Measurements from ENCODE around the gene NDOR1.

NDOR1 gene

DNA sequence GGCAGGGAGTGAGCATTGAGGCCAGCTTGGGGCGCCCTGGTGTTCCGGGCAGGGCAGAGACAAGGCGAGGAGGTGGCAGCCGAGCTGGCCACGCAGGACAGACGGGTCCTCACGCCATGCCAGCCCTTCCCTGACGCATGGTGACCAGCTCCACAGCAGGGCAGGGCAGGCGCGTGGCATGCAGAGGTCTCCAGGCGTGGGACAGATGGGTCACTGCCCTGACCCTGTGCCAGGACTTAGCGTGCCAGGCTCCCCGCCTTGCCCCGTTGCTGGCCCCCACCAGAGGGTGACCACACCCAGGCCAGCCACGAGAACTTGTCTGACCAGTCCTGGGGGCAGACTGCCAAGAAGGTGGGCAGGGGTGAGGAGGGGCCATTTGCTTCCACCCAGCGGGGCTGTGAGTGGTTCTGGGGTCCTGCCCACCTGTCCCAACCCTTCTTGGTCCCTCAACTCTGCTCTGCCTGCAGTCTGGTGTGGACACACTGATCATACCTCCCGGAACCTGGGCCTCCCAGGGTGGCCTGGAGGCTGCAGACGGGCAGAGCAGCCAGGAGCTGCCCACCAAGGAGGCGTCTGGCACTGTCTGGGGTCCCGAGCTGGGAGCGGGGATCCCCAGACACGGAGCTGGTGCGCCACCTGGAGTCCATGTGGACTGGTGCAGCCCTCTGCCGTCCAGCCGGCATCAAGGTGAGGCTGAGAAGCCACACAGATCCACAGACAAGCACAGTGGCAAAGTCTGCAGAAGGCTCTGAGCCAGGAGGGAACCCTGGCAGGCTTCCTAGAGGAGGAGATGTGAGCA is 21.8 kb downstream of the NDOR1 start, which contains the start of gene RNF224:
Gene RNF224 (plus strand): TSS at position 449 of the 799 bp plus-strand sequence. CDS start 834 bp downstream, outside the sequence.
- H3K4me1 ChIP-seq (ENCODE audit: control insufficient read depth, low read length), result peaks cover 35% of the 10 kb centered on the region
- no peak within 1 kb of the TSS for H3K27ac ChIP-seq (ENCODE audit: low read depth, low read length)
- no peak within 1 kb of the TSS for H3K4me3 ChIP-seq (ENCODE audit: low read length)
- 0 out of 2 replicates have a peak within 1 kb of the TSS, but pooled peaks have one; percentile 3 for H3K4me2 ChIP-seq (ENCODE audit: low read length)
- H3K9me3 ChIP-seq (ENCODE audit: control insufficient read depth, insufficient read depth, low read length), result no peaks in the 10 kb centered on the region
- H3K79me2 ChIP-seq (ENCODE audit: control insufficient read depth, low read length), result peaks cover 5% of the 10 kb centered on the region
- H3K27me3 ChIP-seq (ENCODE audit: control insufficient read depth, low read length), result peaks cover 13% of the 10 kb centered on the region
- no peaks in the 10 kb centered on the region for H3K36me3 ChIP-seq (ENCODE audit: control insufficient read depth, low read length)
- H3K9me2 ChIP-seq (replicated peaks; ENCODE audit: control insufficient read depth, low read length), result no peaks in the 10 kb centered on the region
- peaks cover 6% of the 10 kb centered on the region for H3F3A ChIP-seq (ENCODE audit: control insufficient read depth, insufficient read depth)
- TF ChIP-seq, protein P1, sequence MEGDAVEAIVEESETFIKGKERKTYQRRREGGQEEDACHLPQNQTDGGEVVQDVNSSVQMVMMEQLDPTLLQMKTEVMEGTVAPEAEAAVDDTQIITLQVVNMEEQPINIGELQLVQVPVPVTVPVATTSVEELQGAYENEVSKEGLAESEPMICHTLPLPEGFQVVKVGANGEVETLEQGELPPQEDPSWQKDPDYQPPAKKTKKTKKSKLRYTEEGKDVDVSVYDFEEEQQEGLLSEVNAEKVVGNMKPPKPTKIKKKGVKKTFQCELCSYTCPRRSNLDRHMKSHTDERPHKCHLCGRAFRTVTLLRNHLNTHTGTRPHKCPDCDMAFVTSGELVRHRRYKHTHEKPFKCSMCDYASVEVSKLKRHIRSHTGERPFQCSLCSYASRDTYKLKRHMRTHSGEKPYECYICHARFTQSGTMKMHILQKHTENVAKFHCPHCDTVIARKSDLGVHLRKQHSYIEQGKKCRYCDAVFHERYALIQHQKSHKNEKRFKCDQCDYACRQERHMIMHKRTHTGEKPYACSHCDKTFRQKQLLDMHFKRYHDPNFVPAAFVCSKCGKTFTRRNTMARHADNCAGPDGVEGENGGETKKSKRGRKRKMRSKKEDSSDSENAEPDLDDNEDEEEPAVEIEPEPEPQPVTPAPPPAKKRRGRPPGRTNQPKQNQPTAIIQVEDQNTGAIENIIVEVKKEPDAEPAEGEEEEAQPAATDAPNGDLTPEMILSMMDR (IDR thresholded peaks at IDR 0.05; ENCODE audit: low read depth, low read length, poor library complexity, severe bottlenecking), result peak; percentile 98
- no peak for TF ChIP-seq EZH2phosphoT487 (IDR thresholded peaks at IDR 0.05; ENCODE audit: borderline replicate concordance, low read length)
- no peaks in the 10 kb centered on the region for H4K20me1 ChIP-seq (ENCODE audit: control insufficient read depth, insufficient read depth, low read depth, low read length)

DNA sequence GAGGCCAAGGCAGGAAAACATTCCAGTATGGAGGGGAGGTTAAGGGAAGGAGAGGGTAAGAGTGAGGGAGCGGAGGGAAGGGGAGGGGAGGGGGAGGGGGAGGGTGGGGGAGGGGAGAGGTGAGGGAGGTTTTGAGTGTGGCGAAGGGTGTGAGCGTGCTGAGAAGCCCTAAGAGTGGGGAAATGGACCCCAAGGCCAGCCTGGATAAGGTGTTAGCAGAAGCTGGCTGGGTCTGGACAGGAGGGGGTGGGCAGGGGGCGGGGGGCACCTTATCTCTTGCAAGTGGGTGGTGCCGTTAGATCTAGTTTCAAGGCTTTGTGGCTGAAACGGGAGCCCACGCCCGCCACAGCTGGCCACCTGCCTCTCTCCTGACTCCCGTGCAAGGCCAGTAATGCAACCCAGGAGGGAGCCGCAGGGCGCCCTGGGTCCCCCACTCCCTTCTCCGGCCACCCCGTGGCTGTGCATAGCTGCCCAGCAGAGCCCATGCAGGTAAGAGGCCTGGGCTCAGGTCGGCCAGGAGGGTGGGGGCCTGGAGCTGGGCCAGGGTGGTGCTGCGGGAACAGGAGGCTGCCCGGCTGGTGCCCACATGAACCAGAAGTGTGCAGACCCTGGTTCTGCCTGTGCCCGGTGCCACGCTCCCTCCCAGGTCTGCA is 22.5 kb downstream of the NDOR1 start:
- Histone ChIP-seq H3K9me2 (replicated peaks; ENCODE audit: control insufficient read depth, low read length) (no peaks in the 10 kb centered on the region), H3K9me3 (ENCODE audit: control insufficient read depth, insufficient read depth, low read length) (no peaks in the 10 kb centered on the region), H3K4me3 (ENCODE audit: low read length) (no peak overlapping the region), H3F3A (ENCODE audit: control insufficient read depth, insufficient read depth) (peaks cover 6% of the 10 kb centered on the region), H3K27ac (ENCODE audit: low read depth, low read length) (no peak overlapping the region), H3K4me1 (ENCODE audit: control insufficient read depth, low read length) (peaks cover 28% of the 10 kb centered on the region), H3K4me2 (ENCODE audit: low read length) (no peak overlapping the region), H3K79me2 (ENCODE audit: control insufficient read depth, low read length) (peaks cover 5% of the 10 kb centered on the region), H3K36me3 (ENCODE audit: control insufficient read depth, low read length) (no peaks in the 10 kb centered on the region), H3K27me3 (ENCODE audit: control insufficient read depth, low read length) (peaks cover 13% of the 10 kb centered on the region), H4K20me1 (ENCODE audit: control insufficient read depth, insufficient read depth, low read depth, low read length) (no peaks in the 10 kb centered on the region)
- no peak for TF ChIP-seq EZH2phosphoT487 (IDR thresholded peaks at IDR 0.05; ENCODE audit: borderline replicate concordance, low read length)
- TF ChIP-seq, protein P1 (IDR thresholded peaks at IDR 0.05; ENCODE audit: low read depth, low read length, poor library complexity, severe bottlenecking), result peak; percentile 2

DNA sequence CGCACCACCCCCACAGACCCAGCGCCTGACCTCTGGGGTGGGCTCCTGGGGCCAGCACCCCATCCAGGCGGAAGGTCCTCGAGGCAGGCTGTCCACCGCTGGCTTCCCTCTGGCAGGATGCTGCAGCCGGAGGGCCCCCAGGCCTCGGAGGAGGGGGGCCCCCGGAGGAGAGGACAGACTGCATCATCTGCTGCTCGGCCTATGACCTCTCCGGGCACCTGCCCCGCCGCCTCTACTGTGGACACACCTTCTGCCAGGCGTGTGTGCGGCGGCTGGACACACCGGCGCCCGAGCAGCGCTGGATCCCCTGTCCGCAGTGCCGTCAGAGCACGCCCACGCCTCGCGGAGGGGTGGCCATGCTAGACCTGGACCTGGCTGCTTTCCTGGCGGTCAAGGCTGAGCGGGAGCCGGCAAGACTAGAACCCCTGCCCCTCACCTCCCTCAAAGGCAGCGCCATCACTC is 23.0 kb downstream of the NDOR1 start:
- Histone ChIP-seq H3K4me2 (ENCODE audit: low read length) (no peak overlapping the region), H3K79me2 (ENCODE audit: control insufficient read depth, low read length) (peaks cover 5% of the 10 kb centered on the region), H3K36me3 (ENCODE audit: control insufficient read depth, low read length) (no peaks in the 10 kb centered on the region), H3K27ac (ENCODE audit: low read depth, low read length) (no peak overlapping the region), H3K27me3 (ENCODE audit: control insufficient read depth, low read length) (peaks cover 13% of the 10 kb centered on the region), H3K9me2 (replicated peaks; ENCODE audit: control insufficient read depth, low read length) (no peaks in the 10 kb centered on the region), H3K9me3 (ENCODE audit: control insufficient read depth, insufficient read depth, low read length) (no peaks in the 10 kb centered on the region), H4K20me1 (ENCODE audit: control insufficient read depth, insufficient read depth, low read depth, low read length) (no peaks in the 10 kb centered on the region), H3K4me1 (ENCODE audit: control insufficient read depth, low read length) (peaks cover 25% of the 10 kb centered on the region), H3K4me3 (ENCODE audit: low read length) (no peak overlapping the region), H3F3A (ENCODE audit: control insufficient read depth, insufficient read depth) (peaks cover 6% of the 10 kb centered on the region)
- TF ChIP-seq EZH2phosphoT487 (IDR thresholded peaks at IDR 0.05; ENCODE audit: borderline replicate concordance, low read length), result no peak
- TF ChIP-seq, protein P1 (IDR thresholded peaks at IDR 0.05; ENCODE audit: low read depth, low read length, poor library complexity, severe bottlenecking), result no peak
